Measurements from ENCODE around the gene RMDN3. TPM values are rescaled to one million over a fixed set of nuclear protein-coding genes. Genes with fewer than 3 reads are reported as not detected.

RMDN3 gene
- total RNA-seq, 1 experiment from 2014 or later = 28.3 TPM

DNA sequence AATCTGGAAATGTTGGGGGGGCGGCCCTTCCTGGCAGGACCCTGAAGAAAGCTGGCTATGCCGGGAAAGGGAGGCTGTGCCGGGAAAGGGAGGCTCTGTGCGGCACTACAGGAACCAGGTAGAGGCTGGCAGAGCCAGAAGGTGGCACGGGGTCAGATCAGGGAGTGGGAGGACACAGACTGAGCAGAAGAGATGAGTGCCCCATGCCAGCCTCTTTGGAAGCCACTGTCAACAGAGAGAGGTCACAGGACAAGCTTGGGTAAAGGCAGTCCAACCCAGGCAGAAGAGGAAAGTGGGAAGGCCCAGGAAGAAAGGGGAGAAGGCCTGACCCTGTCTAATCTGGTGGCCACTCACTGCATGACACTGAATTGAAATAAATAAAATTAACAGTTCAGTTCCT is 16.2 kb upstream of the RMDN3 start:
- Mint-ChIP-seq H3K27me3 (ENCODE audit: low read depth) (no peaks in the 10 kb centered on the region; the same call in 1 of the 2 replicates), H3K4me3 (no peak overlapping the region), H3K4me1 (peaks cover 10 to 11% of the 10 kb centered on the region in 2 experiments), H3K27ac (peak overlapping the region in 1 of 3 experiments; percentile 87; a peak in 1 of 7 replicates), H3K36me3 (ENCODE audit: insufficient read depth in 1 of 3, low read depth in 3 of 3) (peaks cover 7 to 40% (median 19%) of the 10 kb centered on the region in 3 experiments; a peak in 6 of 7 replicates), H3K9me3 (no peaks in the 10 kb centered on the region)
- H2BK12ac ChIP-seq (ENCODE audit: insufficient read length, low read depth, low read length) = no peak overlapping the region
- no peak overlapping the region for H3K4ac ChIP-seq (ENCODE audit: low read depth, low read length)
- DNase-seq = no peak
- no peak overlapping the region for H4K8ac ChIP-seq (replicated peaks; ENCODE audit: insufficient read length, low read depth, low read length)
- H3K56ac ChIP-seq (ENCODE audit: insufficient read length, low read depth, low read length) = no peak overlapping the region
- no peak overlapping the region for H4K5ac ChIP-seq (ENCODE audit: insufficient read length, low read depth, low read length)
- no peak overlapping the region for H3T11ph ChIP-seq (ENCODE audit: low read length)
- no peak overlapping the region for H3K14ac ChIP-seq (ENCODE audit: insufficient read depth, low read length)
- H3K4me1 ChIP-seq (ENCODE audit: insufficient read depth, low read length) = peaks cover under 1% of the 10 kb centered on the region; the same call in 1 of the 2 replicates
- no peak overlapping the region for H3K27ac ChIP-seq (ENCODE audit: insufficient read length, low read depth, low read length)
- H3K23ac ChIP-seq (ENCODE audit: insufficient read length, low read depth, low read length) = no peak overlapping the region
- TF ChIP-seq, protein P1, sequence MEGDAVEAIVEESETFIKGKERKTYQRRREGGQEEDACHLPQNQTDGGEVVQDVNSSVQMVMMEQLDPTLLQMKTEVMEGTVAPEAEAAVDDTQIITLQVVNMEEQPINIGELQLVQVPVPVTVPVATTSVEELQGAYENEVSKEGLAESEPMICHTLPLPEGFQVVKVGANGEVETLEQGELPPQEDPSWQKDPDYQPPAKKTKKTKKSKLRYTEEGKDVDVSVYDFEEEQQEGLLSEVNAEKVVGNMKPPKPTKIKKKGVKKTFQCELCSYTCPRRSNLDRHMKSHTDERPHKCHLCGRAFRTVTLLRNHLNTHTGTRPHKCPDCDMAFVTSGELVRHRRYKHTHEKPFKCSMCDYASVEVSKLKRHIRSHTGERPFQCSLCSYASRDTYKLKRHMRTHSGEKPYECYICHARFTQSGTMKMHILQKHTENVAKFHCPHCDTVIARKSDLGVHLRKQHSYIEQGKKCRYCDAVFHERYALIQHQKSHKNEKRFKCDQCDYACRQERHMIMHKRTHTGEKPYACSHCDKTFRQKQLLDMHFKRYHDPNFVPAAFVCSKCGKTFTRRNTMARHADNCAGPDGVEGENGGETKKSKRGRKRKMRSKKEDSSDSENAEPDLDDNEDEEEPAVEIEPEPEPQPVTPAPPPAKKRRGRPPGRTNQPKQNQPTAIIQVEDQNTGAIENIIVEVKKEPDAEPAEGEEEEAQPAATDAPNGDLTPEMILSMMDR (conservative IDR thresholded peaks at IDR 0.05) = no peak
- no peak overlapping the region for H3K9ac ChIP-seq (ENCODE audit: extremely low read depth, insufficient read length, low read length)
- H2AK5ac ChIP-seq (ENCODE audit: insufficient read length, low read length) = no peak overlapping the region
- H3K79me2 ChIP-seq (ENCODE audit: insufficient read depth, low read length) = no peaks in the 10 kb centered on the region
- no peak overlapping the region for H2BK120ac ChIP-seq (ENCODE audit: low read depth, low read length, poor library complexity, severe bottlenecking)
- no peak overlapping the region for H2BK5ac ChIP-seq (ENCODE audit: insufficient read length, low read length)
- H4K91ac ChIP-seq (ENCODE audit: insufficient read length, low read depth, low read length) = no peak overlapping the region
- no peaks in the 10 kb centered on the region for H3K79me1 ChIP-seq (ENCODE audit: insufficient read depth, low read depth, low read length, poor library complexity, severe bottlenecking)
- no peak overlapping the region for H3K18ac ChIP-seq (ENCODE audit: insufficient read length, low read depth, low read length)
- no peak overlapping the region for H2BK15ac ChIP-seq (ENCODE audit: low read depth, low read length)
- no peaks in the 10 kb centered on the region for H3K9me3 ChIP-seq (ENCODE audit: control insufficient read depth, low read depth, low read length)
- H3K27me3 ChIP-seq (ENCODE audit: insufficient read depth, low read length) = no peaks in the 10 kb centered on the region
- no peak overlapping the region for H2AFZ ChIP-seq (ENCODE audit: low read length)
- no peaks in the 10 kb centered on the region for H3K23me2 ChIP-seq (ENCODE audit: insufficient read length, low read depth, low read length, poor library complexity, severe bottlenecking)
- H4K20me1 ChIP-seq (ENCODE audit: control insufficient read depth, insufficient read depth, insufficient read length) = no peaks in the 10 kb centered on the region
- H2BK20ac ChIP-seq (ENCODE audit: low read depth, low read length, poor library complexity, severe bottlenecking) = no peak overlapping the region
- H3K4me2 ChIP-seq (ENCODE audit: insufficient read depth, insufficient read length, low read length) = no peak overlapping the region
- WGBS (ENCODE audit: extremely low coverage, insufficient read length, low lambda C conversion rate) = no CpG with 5 or more reads among the region's 5 CpGs

Measured in H9 (cell line).